ENCODE measurements around the gene MXRA5.

GRCh38 chrX:3346501-3347259 is at the start of gene MXRA5:
- TF ChIP-seq POLR2A (IDR thresholded peaks at IDR 0.05; ENCODE audit: low read depth, low read length) (no peak), CTCF (IDR thresholded peaks at IDR 0.05; ENCODE audit: extremely low read depth in 1 of 2, insufficient read depth in 1 of 2, low read depth in 1 of 2, low read length in 2 of 2) (no peak), POLR2AphosphoS5 (IDR thresholded peaks at IDR 0.05; ENCODE audit: insufficient read depth, low read depth, low read length) (no peak), JUN (IDR thresholded peaks at IDR 0.05; ENCODE audit: borderline replicate concordance, insufficient read depth, insufficient read length, low read depth) (no peak), EZH2 (IDR thresholded peaks at IDR 0.05; ENCODE audit: borderline replicate concordance, low read depth, low read length, severe bottlenecking) (no peak)
